HepG2 (cell line): ENCODE measurements around the gene C2CD4A. TPM values are rescaled to one million over a fixed set of nuclear protein-coding genes. Genes with fewer than 3 reads are reported as not detected.

Experiments
- HDAC1 ChIP-seq: sonication (generic); formaldehyde crosslinking; IDR thresholded peaks from 2 replicates; pipeline ENCODE4 v1.5.1; 2020; ENCODE audit warnings: mild to moderate bottlenecking, missing genetic modification reagents
- HES4 ChIP-seq: sonication (generic); formaldehyde crosslinking; IDR thresholded peaks from 2 replicates; pipeline ENCODE4 v1.9.0; 2021; ENCODE audit warnings: mild to moderate bottlenecking, missing genetic modification reagents, borderline replicate concordance
- NFYC ChIP-seq: IDR thresholded peaks from 2 replicates; pipeline ENCODE4 v1.6.1; 2016; ENCODE audit warnings: missing genetic modification reagents, missing compliant biosample characterization
- RARA ChIP-seq: IDR thresholded peaks from 2 replicates; pipeline ENCODE4 v1.6.1; 2016; ENCODE audit warnings: missing genetic modification reagents, missing compliant biosample characterization
- SAP130 ChIP-seq: IDR thresholded peaks from 2 replicates; pipeline ENCODE4 v1.6.1; 2016; ENCODE audit warnings: low read depth
- ZBTB33 ChIP-seq: sonication (generic); formaldehyde crosslinking; IDR thresholded peaks from 2 replicates; pipeline ENCODE4 v1.4.0; 2020; ENCODE audit warnings: missing genetic modification reagents
- ZFY ChIP-seq: sonication (generic); formaldehyde crosslinking; IDR thresholded peaks from 2 replicates; pipeline ENCODE4 v1.4.0; 2020; ENCODE audit warnings: missing genetic modification reagents
- ZNF343 ChIP-seq: sonication (generic); formaldehyde crosslinking; IDR thresholded peaks from 2 replicates; pipeline ENCODE4 v1.4.0; 2020; ENCODE audit warnings: mild to moderate bottlenecking, missing genetic modification reagents
- polyA plus RNA-seq, 8 experiments: library from polyadenylated mRNA; depleted of rRNA in 3 of 8; stranded (reverse) in 7 of 8; unstranded in 1 of 8; fragments of >200 nt; fragmentation: Illumina TruSeq in 4 of 8; extraction: Trizol in 4 of 8; gene quantifications; 2 replicates each; pipeline versions ENCODE4 v1.2.1 to v1.2.3, GENCODE V29; 2011 to 2016; ENCODE audit warnings: low read depth in 4 of 8, missing spikeins in 1 of 8, mixed read lengths in 1 of 8; ENCODE audit not compliant: insufficient read depth in 1 of 8
- total RNA-seq, 5 experiments: library from RNA; depleted of rRNA; stranded (reverse); fragments of >200 nt; fragmentation: Illumina TruSeq; extraction: Trizol; gene quantifications; 2 replicates each; pipeline ENCODE4 v1.2.3, GENCODE V29; 2016; ENCODE audit warnings: low read depth in 1 of 5
- TF ChIP-seq, protein P1 (sequence below): sonication (generic); formaldehyde crosslinking; IDR thresholded peaks from 2 replicates; pipeline ENCODE4 v1.5.1; 2020; ENCODE audit warnings: missing genetic modification reagents, mild to moderate bottlenecking, borderline replicate concordance
- TF ChIP-seq, protein P2 (sequence below): sonication (generic); formaldehyde crosslinking; IDR thresholded peaks from 2 replicates; pipeline ENCODE4 v1.5.0; 2020; ENCODE audit warnings: missing genetic modification reagents, mild to moderate bottlenecking, borderline replicate concordance
- TF ChIP-seq, protein P3 (sequence below): sonication (generic); formaldehyde crosslinking; IDR thresholded peaks from 2 replicates; pipeline ENCODE4 v1.4.0; 2020; ENCODE audit warnings: mild to moderate bottlenecking, missing genetic modification reagents
- TF ChIP-seq, protein P4 (sequence below): sonication (generic); formaldehyde crosslinking; IDR thresholded peaks from 2 replicates; pipeline ENCODE4 v1.8.1; 2023; ENCODE audit warnings: mild to moderate bottlenecking, moderate library complexity, missing genetic modification reagents

Gene C2CD4A
- total and polyA plus RNA-seq, 2 of the 13 experiments (the other 11 are each of a cell fraction or from before 2014, with no cell fraction given): 0.20 TPM; not detected in 1

DNA sequence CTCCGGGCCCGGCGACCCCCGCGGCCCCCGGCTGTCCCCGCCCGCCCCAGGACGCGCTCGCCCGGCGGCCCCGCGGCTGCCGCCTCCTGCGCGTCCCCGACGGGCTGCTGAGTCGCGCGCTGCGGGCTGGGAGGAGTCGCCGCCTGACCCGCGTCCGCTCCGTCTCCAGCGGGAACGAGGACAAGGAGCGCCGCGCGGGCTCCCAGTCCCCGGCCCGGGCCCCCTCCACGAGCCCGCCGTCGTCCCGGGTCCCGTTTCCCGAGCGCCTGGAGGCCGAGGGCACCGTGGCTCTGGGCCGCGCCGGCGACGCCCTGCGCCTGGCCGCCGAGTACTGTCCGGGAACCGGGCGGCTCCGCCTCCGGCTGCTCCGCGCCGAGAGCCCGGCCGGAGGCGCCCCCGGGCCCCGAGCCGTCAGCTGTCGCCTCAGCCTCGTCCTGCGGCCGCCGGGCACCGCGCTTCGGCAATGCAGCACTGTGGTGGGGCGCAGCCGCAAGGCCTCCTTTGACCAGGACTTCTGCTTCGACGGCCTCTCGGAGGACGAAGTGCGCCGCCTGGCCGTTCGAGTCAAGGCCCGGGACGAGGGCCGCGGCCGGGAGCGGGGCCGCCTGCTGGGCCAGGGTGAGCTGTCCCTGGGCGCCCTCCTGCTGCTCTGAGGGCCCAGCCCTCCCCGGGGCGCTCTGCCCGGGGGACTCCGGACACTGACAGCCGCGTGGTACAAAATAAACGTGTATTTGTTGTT, 1.5 kb downstream of the C2CD4A start (continued):
- TF ChIP-seq, protein P1, sequence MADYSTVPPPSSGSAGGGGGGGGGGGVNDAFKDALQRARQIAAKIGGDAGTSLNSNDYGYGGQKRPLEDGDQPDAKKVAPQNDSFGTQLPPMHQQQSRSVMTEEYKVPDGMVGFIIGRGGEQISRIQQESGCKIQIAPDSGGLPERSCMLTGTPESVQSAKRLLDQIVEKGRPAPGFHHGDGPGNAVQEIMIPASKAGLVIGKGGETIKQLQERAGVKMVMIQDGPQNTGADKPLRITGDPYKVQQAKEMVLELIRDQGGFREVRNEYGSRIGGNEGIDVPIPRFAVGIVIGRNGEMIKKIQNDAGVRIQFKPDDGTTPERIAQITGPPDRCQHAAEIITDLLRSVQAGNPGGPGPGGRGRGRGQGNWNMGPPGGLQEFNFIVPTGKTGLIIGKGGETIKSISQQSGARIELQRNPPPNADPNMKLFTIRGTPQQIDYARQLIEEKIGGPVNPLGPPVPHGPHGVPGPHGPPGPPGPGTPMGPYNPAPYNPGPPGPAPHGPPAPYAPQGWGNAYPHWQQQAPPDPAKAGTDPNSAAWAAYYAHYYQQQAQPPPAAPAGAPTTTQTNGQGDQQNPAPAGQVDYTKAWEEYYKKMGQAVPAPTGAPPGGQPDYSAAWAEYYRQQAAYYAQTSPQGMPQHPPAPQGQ (CRISPR knock-in tag): no peak
- TF ChIP-seq, protein P2, sequence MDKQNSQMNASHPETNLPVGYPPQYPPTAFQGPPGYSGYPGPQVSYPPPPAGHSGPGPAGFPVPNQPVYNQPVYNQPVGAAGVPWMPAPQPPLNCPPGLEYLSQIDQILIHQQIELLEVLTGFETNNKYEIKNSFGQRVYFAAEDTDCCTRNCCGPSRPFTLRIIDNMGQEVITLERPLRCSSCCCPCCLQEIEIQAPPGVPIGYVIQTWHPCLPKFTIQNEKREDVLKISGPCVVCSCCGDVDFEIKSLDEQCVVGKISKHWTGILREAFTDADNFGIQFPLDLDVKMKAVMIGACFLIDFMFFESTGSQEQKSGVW (CRISPR knock-in tag): no peak
- TF ChIP-seq HES4 (CRISPR knock-in tag) (0 out of 2 replicates have a peak, but pooled peaks have one; percentile 47), RARA (CRISPR knock-in tag) (no peak), NFYC (no peak), ZBTB33 (CRISPR knock-in tag) (no peak), HDAC1 (CRISPR knock-in tag) (peak; percentile 50; the same call in 1 of the 2 replicates), SAP130 (peak; percentile 65), ZFY (CRISPR knock-in tag) (peak; percentile 78), ZNF343 (CRISPR knock-in tag) (no peak)
- TF ChIP-seq, protein P3, sequence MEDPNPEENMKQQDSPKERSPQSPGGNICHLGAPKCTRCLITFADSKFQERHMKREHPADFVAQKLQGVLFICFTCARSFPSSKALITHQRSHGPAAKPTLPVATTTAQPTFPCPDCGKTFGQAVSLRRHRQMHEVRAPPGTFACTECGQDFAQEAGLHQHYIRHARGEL (CRISPR knock-in tag): no peak
- TF ChIP-seq, protein P4, sequence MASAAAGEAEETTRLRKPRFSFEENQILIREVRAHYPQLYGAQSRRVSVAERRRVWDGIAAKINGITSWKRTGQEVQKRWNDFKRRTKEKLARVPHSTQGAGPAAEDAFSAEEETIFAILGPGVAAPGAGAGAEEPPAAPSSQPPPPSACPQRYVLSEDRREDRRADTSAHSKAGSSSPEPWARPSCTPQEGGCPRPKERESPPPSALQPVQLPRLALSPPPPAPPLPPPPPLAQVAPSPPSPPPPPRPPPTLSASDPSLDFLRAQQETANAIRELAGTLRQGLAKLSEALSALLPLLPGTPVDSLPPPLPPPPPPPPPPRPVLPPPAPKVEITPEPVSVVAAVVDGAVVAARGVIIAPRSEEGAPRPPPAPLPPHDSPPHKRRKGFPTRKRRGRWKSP (CRISPR knock-in tag): 0 out of 2 replicates have a peak, but pooled peaks have one; percentile 34
